Parathyroid adenoma (tissue), 2 donors: Measurements from ENCODE around the gene ARL13A.

ENCODE experiments used
- H2AFZ ChIP-seq: fragments of 300-600 bp; sonication (generic); one replicate; pipeline ENCODE4 v1.7.0; 2017; ENCODE audit warnings: antibody characterized with exemption, mild to moderate bottlenecking
- H3K27ac ChIP-seq: fragments of 300-600 bp; sonication (generic); one replicate; pipeline ENCODE4 v1.7.0; 2017
- H3K27me3 ChIP-seq: fragments of 300-600 bp; sonication (generic); one replicate; pipeline ENCODE4 v1.7.0; 2017; ENCODE audit warnings: low read length; ENCODE audit not compliant: control insufficient read depth, insufficient read depth
- H3K36me3 ChIP-seq: fragments of 300-600 bp; sonication (generic); one replicate; pipeline ENCODE4 v1.7.0; 2017; ENCODE audit warnings: low read length; ENCODE audit not compliant: control insufficient read depth, insufficient read depth
- H3K4me1 ChIP-seq: fragments of 300-600 bp; sonication (generic); one replicate; pipeline ENCODE4 v1.7.0; 2017; ENCODE audit warnings: control low read depth
- H3K4me2 ChIP-seq: fragments of 300-600 bp; sonication (generic); one replicate; pipeline ENCODE4 v1.7.0; 2017; ENCODE audit warnings: low read length
- H3K4me3 ChIP-seq: fragments of 300-600 bp; sonication (generic); one replicate; pipeline ENCODE4 v1.7.0; 2017; ENCODE audit warnings: low read depth, low read length
- H3K79me2 ChIP-seq: fragments of 300-600 bp; sonication (generic); one replicate; pipeline ENCODE4 v1.7.0; 2017; ENCODE audit warnings: control low read depth
- H3K9ac ChIP-seq: fragments of 300-600 bp; sonication (generic); one replicate; pipeline ENCODE4 v1.7.0; 2017; ENCODE audit warnings: mild to moderate bottlenecking
- H3K9me3 ChIP-seq: fragments of 300-600 bp; sonication (generic); one replicate; pipeline ENCODE4 v1.7.0; 2017; ENCODE audit warnings: low read length; ENCODE audit not compliant: control insufficient read depth
- TF ChIP-seq, protein P1 (sequence below): fragments of 300-600 bp; sonication (generic); IDR thresholded peaks from one replicate; pipeline ENCODE4 v1.7.0; 2017; ENCODE audit warnings: antibody characterized with exemption, mild to moderate bottlenecking
- donor health status: primary hyperparathyroidism.

The ARL13A gene

GRCh38 chrX:100973411-100973810 is 3.9 kb downstream of the ARL13A start:
- Histone ChIP-seq H3K9me3 (no peaks in the 10 kb centered on the region), H3K4me1 (no peaks in the 10 kb centered on the region), H3K79me2 (no peaks in the 10 kb centered on the region), H3K36me3 (no peaks in the 10 kb centered on the region), H3K27ac (no peak overlapping the region), H3K4me2 (no peak overlapping the region), H2AFZ (no peak overlapping the region), H3K27me3 (no peaks in the 10 kb centered on the region), H3K9ac (no peak overlapping the region), H3K4me3 (no peak overlapping the region)
- TF ChIP-seq, protein P1, sequence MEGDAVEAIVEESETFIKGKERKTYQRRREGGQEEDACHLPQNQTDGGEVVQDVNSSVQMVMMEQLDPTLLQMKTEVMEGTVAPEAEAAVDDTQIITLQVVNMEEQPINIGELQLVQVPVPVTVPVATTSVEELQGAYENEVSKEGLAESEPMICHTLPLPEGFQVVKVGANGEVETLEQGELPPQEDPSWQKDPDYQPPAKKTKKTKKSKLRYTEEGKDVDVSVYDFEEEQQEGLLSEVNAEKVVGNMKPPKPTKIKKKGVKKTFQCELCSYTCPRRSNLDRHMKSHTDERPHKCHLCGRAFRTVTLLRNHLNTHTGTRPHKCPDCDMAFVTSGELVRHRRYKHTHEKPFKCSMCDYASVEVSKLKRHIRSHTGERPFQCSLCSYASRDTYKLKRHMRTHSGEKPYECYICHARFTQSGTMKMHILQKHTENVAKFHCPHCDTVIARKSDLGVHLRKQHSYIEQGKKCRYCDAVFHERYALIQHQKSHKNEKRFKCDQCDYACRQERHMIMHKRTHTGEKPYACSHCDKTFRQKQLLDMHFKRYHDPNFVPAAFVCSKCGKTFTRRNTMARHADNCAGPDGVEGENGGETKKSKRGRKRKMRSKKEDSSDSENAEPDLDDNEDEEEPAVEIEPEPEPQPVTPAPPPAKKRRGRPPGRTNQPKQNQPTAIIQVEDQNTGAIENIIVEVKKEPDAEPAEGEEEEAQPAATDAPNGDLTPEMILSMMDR, result no peak

- H3K27me3 ChIP-seq, result no peaks in the 10 kb centered on the region
- no peak overlapping the region for H3K27ac ChIP-seq
- no peaks in the 10 kb centered on the region for H3K4me1 ChIP-seq
- TF ChIP-seq, protein P1, result no peak
- H3K79me2 ChIP-seq, result no peaks in the 10 kb centered on the region
- H3K9ac ChIP-seq, result no peak overlapping the region
- no peak overlapping the region for H3K4me3 ChIP-seq
- no peak overlapping the region for H2AFZ ChIP-seq
- no peaks in the 10 kb centered on the region for H3K9me3 ChIP-seq
- H3K4me2 ChIP-seq, result no peak overlapping the region
- no peaks in the 10 kb centered on the region for H3K36me3 ChIP-seq
These were observed 5.7 kb downstream of the ARL13A start for GRCh38 chrX:100975212-100975611.

DNA sequence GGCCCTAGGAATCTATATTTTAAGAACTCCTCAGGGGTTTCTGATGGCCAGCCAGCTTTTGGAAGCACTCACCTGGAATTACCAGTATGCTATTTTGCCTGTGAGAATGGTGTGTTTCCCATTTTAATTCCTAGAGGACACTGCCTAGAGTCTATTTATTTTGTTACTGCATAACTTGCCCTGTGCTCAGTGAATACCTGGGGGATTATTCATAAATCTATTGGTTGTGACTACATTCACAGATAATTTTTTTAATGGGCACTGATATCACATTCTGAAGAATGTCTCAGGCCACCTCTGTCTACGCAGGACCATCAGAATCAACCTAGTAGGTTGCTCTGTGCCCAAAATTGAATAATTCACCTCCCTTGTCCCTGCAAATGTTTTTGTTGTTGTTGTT is 6.7 kb downstream of the ARL13A start:
- Histone ChIP-seq H3K27me3 (no peaks in the 10 kb centered on the region), H3K4me1 (no peaks in the 10 kb centered on the region), H3K36me3 (no peaks in the 10 kb centered on the region), H2AFZ (no peak overlapping the region), H3K4me2 (no peak overlapping the region), H3K79me2 (no peaks in the 10 kb centered on the region), H3K4me3 (no peak overlapping the region), H3K9ac (no peak overlapping the region), H3K9me3 (no peaks in the 10 kb centered on the region), H3K27ac (no peak overlapping the region)
- TF ChIP-seq, protein P1, result no peak

- Histone ChIP-seq H3K4me2 (no peak overlapping the region), H3K79me2 (no peaks in the 10 kb centered on the region), H3K9ac (no peak overlapping the region), H3K27me3 (no peaks in the 10 kb centered on the region), H3K9me3 (no peaks in the 10 kb centered on the region), H3K27ac (no peak overlapping the region), H2AFZ (no peak overlapping the region), H3K4me1 (no peaks in the 10 kb centered on the region), H3K36me3 (no peaks in the 10 kb centered on the region), H3K4me3 (no peak overlapping the region)
- TF ChIP-seq, protein P1, result no peak
These were observed 10.5 kb downstream of the ARL13A start for GRCh38 chrX:100979881-100980607.
